ENCODE measurements around the gene RELA.
A peak's percentile ranks its signal among the peaks of the same experiment; 100 is the strongest.
"Not testable (repeated sequence)": the region's sequence is repeated elsewhere in the genome, so short reads cannot be mapped to it uniquely, and the experiment has no call there.

RELA gene

DNA sequence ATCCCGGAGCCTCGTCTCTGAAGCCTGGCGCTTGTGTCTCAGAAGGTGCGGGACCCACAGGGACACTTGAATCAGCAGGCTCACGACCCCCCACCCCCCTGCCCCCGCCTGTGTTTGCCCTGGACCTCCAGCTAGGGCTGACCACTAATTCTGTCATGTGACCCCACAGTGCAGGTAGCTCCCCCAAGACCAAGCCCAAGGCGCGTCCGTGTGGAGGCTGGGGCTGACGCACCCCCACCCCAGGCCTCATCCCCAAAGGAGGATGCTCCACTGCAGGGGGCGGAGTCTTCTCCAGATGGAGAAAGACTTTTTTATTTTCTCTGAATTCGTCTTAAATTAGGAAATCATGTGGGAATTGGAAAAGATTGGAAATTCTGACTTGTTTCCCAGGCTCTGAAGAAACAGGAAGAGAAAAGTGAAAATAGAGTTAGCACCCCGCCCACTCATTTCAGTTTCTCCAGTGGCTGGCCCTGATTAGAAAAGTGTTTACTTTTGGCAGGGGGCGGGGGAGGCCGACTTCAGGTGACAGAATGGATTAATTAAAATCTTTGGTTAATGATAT lies 1.0 kb upstream of the RELA start:
- no peak for DNase-seq

DNA sequence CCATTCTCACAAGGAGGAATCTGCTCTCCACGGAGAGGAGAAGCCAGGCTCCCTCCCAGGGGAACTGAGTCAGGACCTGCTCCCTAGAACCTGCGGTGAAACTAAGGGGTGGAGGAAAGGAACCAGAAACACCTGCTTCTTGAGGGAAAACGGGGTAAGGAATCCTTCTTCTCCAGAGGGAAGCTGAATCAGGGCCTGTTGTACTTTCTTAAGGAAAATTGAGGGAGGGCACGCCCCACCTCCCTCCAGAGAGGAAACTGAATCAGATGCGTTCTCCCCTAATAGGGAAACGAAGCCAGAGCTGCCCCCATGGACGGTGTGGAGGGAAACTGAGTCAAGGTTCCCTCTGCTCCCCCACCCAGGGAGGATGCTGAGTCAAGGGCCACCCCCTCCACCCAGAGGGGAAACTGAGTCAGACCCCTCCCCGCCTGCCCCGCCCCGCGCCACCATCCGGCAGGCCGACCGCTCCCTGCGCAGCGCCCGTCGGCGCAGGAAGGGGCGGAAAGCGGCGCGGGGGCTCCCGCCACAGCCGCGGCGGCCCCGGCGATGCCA lies 393 bp downstream of the RELA start:
- no peak for DNase-seq

DNA sequence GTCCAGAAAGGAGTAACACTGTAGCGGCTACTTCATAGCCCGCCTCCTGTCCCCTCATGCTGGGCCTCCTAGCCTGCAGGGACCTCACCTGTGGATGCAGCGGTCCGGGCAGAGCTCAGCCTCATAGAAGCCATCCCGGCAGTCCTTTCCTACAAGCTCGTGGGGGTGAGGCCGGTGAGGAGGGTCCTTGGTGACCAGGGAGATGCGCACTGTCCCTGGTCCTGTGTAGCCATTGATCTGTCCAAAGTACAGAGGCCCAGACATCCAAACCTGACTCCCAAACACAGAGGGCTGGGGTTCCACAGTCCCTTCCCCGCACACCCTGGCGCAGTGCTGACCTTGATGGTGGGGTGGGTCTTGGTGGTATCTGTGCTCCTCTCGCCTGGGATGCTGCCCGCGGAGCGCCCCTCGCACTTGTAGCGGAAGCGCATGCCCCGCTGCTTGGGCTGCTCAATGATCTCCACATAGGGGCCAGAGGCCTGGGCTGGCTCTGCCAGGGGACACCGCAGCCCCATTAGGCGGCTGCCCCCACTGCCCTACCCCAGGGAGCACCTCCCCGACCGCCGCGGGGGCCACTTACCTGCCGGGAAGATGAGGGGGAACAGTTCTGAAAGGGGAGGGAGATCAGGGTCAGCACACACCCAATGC lies 993 bp downstream of the RELA start:
- DNase-seq: no peak

DNA sequence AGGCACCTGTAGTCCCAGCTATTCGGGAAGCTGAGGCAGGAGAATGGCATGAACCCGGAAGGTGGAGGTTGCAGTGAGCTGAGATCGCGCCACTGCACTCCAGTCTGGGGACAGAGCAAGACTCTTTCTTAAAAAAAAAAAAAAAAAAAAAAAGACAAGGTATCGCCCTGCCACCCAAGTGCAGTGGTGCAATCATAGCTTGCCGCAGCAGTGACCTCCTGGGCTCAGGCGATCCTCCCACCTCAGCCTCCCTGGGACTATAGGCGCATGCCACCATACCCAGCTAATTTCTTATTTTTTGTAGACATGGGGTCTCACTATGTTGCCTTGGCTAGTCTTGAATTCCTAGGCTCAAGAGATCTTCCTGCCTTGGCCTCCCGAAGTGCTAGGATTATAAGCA lies 1.8 kb downstream of the RELA start:
- not testable (repeated sequence) for DNase-seq

DNA sequence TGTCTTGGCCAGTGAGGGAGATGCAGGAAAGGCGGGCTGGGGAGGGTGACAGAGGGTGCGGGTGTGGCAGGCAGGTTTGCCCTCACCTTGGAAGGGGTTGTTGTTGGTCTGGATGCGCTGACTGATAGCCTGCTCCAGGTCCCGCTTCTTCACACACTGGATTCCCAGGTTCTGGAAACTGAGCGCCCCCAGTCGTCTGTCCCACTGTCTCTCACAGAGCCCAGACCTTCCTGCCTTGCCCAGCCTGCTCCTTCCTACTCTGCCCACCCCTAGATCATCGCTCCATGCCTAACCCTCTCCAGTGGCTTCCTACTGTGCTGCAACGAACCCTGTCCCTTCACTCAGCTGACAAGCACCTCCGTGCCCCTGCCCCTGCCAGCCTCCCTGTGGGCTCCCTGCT lies 2.7 kb downstream of the RELA start:
- no peak for DNase-seq

DNA sequence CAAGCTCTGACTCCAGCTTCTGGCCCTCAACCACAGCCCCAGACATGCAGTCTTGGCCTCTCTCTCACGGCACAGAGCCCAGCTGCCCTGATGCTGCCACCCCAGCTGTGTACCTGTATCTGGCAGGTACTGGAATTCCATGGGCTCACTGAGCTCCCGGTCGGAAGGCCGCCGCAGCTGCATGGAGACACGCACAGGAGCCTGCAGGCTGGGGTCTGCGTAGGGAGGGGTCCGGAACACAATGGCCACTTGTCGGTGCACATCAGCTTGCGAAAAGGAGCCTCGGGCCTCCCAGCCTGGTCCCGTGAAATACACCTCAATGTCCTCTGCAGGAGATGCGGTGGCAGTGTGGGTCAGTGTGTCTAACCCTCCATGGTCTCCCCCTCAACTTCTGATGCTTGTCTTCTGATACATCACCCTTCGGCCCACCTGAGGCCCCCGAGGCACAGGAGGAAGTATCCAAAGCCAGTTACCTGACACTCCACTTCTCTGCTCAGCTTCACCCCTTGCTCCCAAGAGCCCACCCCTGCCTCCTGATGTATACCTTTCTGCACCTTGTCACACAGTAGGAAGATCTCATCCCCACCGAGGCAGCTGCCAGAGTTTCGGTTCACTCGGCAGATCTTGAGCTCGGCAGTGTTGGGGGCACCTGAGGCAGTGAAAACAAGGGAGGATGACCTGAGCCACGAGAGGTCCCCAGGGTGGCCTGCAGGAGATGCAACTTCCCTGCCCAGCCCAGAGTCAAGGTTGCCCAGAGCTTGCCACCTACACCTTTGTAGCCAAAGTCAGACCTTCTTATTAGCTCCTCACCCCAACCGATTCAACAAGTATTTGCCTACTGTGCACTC lies 4.3 kb downstream of the RELA start:
- no peak for DNase-seq

DNA sequence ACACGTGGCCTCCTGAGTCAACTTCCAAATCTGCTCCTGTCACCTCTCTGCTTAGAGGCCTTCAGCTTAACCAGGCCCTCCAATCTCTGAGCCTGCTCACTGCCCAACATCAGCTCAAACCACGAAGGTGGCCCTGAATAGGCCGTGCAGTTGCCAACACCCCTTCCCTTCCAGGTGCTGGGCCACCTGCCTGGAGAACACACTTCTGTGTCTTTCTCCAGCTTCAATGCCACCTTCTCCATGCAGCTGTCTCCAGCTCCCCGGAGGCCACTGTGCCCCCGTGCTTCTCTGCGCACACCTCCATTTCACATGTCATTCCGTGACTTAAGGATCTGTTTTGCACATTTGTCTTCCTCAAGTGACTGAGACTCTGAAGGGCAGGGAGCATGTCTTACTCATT lies 5.3 kb downstream of the RELA start:
- no peak for DNase-seq

DNA sequence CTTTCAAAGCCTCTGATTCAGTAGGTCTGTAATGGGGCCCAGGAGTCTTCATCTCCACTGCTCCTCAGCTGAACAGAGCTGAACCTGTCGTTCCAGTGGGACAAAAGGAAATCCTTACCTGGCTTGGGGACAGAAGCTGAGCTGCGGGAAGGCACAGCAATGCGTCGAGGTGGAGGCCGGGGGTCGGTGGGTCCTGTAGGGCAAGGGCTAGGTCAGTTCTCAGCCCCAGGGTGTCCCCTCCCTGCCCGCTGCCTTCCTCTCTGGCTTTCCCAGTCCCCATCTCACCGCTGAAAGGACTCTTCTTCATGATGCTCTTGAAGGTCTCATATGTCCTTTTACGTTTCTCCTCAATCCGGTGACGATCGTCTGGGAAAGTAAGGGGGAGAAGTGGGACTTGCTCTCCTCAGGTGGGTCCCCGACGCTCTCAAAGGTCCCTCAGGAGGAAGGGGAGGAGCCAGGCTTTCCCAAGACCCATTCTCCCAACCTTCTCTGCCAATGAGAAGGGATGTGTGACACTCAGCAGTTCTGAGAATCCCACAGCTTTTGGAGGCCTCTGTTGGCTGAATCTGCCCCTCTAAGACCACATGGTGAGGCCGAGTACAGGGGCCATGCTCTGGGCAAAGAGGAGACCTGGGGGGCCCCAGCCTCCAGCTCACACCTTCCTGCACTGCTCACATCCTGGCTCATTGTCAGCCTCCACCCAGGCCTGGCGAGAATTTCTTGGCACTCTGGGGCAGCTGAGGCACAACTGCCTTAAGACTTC lies 7.0 kb downstream of the RELA start:
- DNase-seq: no peak

DNA sequence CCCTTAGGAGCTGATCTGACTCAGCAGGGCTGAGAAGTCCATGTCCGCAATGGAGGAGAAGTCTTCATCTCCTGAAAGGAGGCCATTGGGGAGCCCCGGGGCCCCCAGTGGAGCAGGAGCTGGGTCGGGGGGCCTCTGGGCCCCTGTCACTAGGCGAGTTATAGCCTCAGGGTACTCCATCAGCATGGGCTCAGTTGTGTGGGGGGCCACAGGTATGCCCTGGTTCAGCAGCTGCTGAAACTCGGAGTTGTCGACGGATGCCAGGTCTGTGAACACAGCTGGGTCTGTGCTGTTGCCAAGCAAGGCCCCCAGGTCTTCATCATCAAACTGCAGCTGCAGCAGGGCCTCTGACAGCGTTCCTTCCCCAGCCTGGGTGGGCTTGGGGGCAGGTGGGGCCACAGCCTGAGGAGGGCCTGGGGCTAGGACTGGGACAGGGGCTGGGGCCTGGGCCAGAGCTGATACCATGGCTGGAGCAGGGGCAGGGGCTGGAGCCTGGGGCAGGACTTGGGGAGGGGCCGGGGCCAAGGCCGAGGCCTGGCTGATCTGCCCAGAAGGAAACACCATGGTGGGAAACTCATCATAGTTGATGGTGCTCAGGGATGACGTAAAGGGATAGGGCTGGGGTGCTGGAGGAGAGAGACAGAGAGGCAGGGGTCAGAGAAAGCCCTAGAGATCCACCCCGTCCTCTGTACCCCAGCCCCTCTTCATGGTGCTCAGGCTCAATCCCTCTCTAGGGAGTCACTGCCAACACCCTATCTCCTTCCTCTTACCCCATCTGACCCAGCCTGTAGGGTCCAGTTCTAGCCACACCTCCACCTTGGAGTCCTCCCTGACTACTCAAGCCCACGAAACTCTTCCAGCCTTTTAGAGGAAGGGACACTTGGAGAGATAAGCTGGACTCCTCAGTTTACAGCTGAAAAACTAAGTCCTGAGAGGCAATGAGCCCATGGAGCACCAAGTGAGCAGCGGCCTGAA lies 8.1 kb downstream of the RELA start:
- DNase-seq: no peak

DNA sequence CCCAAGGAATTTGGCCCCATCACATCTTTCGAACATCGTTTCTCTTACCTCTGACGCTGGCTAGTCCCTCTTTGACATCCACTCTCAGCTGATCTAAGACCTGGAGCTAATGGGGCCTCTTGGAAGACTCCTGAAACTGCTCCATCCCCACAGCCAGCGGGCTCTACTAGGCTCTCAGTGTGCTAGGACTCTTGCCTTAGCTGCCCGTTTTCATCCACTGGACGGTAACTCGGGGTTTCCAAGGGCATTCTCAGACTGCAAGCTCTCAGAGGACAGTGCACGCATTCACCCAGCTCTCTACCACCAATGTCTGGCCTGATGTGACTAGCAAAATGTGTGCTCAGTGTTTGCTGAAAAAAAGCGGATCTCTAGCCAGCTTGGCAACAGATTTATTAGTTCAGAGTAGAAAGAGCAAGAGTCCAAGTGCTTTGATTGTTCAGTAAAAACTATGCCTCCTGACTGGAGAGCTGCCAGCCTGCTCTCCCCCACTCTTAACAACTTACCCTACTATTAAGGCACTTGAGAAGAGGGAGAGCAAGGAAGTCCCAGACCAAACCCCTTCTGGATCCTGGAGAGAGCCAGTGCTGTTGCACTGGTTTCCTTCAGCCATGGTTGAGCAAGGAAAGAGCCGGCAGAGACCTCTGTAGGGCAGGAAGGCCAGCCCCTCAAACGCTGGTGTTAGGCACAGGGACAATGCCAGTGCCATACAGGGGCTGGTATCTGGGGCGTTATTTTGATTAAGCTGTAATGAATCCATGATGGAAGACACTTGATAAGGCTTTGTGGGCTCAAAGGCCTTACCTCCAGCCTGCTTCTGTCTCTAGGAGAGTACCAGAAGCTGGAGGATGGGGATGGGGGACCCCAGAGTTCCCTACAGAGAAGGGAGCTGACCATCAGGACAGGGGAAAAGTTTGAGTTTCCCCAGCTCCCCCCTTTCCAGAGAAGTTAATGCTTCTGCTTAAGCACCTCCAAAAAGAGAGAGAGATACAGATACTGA lies 9.2 kb downstream of the RELA start:
- DNase-seq: peak; percentile 52

DNA sequence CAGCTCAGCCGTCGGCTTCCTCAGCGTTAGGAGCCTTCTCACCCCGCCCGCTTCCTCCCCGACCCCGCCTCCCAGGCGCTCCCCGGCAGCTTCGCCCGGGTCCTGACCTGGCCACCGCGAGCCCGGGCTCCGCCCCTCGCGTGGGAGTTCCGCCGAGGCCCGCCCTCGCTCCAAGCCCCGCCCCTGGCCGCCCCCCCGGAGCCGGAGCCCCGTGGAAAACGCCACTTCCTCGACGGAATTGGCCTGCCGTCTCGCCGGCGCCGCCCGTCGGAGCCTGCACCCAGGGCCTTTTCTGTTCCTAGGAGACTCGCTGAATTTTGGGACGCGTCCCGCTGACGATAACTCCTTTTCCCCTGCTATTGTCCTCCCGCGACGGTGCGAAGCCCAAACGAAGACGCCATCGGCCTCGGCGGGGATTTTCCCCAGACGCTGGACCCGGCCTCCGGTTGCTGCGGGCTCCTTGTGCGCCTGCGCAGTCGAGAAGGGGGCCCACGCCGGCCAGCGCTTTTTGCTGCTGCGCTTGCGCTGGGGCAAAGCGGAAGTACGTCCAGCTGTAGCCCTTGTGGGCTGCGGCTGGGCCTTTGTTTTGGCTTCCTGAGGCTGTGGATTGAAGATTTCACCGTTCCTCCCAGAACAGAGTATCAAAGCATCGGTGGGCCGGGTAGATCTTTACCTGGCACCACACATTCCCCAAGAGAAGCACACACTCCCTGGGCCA lies 10.0 kb downstream of the RELA start:
- peak; percentile 79 for DNase-seq

DNA sequence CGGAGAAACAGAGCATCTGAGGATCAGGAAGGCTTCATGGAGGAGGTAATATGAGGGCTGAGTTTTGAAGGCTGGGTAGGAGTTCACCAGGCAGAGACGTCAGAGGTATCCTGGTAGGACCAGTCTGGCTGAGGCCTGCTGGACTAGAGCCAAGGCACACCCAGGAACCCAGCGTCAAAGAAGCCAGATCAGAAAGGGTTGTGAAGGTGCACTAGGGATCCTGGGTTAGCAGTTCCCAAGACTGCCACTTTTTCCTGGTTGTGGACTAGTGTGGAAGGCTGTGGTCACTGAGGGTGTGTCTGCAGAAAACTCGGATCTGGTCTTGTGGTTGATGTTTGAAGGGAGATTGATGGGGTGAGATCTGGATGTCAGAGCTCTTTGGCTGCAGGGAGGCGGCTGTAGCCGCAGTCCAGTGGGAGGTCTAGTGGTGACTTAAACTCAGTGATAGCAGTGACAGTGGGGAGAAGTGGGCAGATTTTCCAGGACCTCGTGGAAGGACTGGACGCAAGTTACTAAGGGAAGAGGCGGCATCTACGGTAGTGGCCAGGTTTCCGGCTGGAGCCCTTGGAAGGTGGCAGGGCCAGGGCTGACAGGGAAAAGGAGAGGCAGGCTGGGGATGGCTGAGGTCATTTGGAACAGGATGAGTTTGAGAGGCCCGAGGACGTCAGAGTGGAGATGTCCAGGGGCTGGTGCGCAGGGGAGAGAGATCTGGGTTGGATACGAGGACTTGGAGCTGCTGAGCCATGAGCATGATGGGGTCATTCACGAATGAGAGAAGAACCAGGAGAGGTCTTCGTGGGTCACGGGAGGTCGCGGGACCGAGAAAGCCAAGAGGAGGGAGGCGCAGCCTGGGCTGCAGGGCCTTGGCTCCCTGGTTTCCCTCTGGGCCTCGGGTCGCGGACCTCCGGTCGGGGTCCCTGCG lies 10.9 kb downstream of the RELA start:
- peak; percentile 42 for DNase-seq

DNA sequence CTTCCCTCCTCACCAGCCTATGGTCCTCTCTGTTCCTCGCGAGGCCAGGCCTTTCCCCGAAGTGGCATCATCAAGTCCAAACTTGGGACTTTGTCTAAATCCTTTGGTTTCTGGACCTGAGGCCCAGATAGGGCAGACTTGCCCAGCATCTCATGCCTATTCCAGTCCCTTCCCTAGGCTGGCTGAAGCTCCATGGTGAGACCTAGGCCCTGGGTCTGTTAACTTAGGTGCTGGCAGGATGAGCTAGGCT lies 11.5 kb downstream of the RELA start:
- no peak for DNase-seq

DNA sequence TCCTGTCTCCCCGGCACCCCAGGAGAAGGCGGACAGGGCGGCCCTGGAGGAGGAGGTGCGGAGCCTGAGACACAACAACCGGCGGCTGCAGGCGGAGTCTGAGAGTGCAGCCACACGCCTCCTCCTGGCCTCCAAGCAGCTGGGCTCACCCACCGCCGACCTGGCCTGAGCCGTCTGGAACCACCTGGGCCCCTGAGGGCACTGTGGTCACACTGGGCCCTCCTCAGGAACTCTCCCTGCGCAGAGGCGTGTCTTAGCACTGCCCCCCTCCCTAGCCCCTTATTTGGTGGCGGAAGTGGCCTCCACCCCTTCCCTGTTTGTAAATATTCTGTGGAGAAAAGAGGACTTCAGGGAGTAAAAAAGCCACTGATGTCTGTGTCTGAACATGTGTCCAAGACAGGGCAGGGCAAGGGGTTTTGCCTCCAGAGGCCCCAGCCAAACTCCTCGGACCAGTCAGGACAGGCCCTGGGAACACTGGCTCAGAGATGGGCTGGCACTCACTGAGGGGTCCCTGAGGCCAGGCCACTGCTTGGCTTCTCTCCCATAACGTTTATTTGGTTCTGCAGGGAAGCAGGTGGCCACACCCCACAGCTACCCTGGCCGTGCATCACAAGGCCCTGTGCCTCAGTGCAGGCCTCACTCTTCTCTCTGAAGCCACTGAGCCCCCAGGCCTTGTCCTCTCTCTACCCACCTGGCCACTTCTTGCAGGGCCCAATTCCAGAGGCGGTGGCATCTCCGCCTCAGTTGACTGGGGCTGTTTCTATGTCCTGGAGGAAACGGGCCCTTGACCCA lies 12.0 kb downstream of the RELA start:
- DNase-seq: no peak

DNA sequence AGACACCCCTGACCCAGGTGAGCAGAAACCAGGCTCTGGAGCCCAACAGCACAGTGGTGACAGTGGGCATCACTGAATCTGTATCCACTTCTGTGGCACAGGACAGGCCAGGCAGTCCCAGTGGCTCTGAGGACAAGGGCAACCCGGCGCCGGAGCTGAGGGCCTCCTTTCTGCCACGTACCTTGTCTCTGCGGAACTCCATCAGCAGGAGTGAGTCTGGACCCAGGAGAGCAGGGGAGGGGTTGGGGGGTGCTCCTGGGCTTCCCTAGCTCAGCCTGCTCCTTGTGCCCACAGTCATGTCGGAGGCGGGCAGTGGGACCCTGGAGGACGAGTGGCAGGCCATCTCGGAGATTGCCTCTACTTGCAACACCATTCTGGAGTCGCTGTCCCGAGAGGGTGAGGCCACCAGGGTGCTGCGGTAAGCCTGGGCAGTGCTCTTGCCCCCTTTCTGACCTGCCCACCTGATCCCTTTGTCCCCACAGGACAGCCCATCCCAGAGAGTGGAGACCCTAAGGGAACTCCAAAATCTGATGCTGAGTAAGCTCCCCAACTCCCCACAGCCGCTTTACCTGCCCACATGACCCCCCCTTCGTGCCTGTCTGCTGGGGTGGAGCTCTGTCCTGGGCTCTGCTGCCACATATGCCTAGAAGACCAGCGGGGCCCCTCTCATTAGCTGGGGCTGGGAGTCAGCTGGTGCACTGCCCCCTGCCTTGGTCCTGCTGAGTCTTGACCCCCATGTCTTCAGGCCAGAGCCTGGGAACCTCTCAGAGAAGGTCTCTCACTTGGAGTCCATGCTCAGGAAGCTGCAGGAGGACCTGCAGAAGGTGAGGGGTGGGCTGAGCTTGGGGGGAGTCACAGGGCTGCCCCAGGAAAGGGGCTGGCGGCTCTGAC lies 12.8 kb downstream of the RELA start:
- DNase-seq: no peak

DNA sequence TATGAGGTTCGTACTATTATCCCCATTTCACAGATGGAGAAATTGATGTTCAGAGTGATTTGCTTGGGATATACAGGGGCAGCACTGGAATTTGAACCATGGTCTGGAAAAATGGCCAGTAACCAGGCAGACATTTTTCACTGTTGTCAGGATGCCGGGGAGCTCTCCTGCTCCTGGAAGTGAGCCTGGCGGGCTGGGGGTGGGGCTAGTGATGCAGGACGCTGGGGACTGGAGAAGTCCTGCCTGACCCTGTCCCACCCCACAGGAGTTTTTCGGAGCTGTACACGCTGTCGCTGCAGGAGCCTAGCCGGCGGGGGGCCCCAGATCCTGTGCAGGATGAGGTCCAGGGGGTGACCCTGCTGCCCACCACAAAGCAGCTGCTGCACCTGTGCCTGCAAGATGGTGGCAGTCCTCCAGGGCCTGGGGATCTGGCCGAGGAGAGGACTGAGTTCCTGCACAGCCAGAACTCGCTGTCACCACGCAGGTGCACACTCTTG lies 13.7 kb downstream of the RELA start:
- DNase-seq: no peak
